Duodenal mucosa (tissue), 2 donors: ENCODE measurements around the gene MLXIP.

ENCODE experiments used
- H3K27ac ChIP-seq: one replicate; pipeline ENCODE4 v1.7.0; 2013; ENCODE audit warnings: low read depth, low read length
- H3K27me3 ChIP-seq, 2 donors: one replicate each; pipeline ENCODE4 v1.7.0; 2013; ENCODE audit warnings: low read length in 2 of 2, control low read depth in 1 of 2; ENCODE audit not compliant: insufficient read depth in 2 of 2, control insufficient read depth in 1 of 2
- H3K36me3 ChIP-seq, 2 donors: one replicate each; pipeline ENCODE4 v1.7.0; 2013; ENCODE audit warnings: low read length in 2 of 2, control low read depth in 1 of 2; ENCODE audit not compliant: insufficient read depth in 2 of 2, control insufficient read depth in 1 of 2
- H3K4me1 ChIP-seq, 2 donors: one replicate each; pipeline ENCODE4 v1.7.0; 2013; ENCODE audit warnings: low read length in 2 of 2, control low read depth in 1 of 2; ENCODE audit not compliant: insufficient read depth in 2 of 2, control insufficient read depth in 1 of 2
- H3K4me3 ChIP-seq, 2 donors: one replicate each; pipeline ENCODE4 v1.7.0; 2013; ENCODE audit warnings: low read length in 2 of 2, low read depth in 1 of 2
- H3K9ac ChIP-seq, 2 donors: one replicate each; pipeline ENCODE4 v1.7.0; 2013; ENCODE audit warnings: low read length in 2 of 2, low read depth in 1 of 2
- H3K9me3 ChIP-seq, 2 donors: one replicate each; pipeline ENCODE4 v1.7.0; 2013; ENCODE audit warnings: low read length in 2 of 2, control low read depth in 1 of 2; ENCODE audit not compliant: control insufficient read depth in 1 of 2

The MLXIP gene

DNA sequence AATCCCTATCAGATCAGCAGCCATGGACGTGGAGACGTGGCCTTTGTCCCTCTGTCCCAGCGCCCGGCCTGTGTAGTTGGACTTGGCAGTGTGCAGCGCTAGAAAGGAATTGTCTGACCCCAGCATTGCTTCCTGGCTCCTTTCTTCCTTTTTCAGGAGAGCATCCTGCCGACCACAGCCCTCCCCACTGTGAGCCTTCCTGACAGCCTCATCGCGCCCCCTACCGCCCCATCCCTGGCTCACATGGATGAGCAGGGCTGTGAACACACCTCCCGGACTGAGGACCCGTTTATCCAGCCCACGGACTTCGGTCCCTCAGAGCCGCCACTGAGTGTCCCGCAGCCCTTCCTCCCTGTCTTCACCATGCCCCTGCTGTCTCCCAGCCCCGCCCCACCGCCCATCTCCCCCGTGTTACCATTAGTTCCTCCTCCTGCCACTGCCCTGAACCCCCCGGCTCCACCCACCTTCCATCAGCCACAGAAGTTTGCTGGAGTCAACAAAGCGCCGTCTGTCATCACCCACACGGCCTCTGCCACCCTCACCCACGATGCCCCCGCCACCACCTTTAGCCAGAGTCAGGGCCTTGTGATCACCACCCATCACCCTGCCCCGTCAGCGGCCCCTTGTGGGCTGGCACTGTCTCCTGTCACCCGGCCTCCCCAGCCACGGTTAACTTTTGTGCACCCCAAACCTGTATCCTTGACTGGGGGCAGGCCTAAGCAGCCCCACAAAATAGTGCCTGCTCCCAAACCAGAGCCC lies 54.8 kb downstream of the MLXIP start:
- Histone ChIP-seq H3K9ac (no peak overlapping the region), H3K36me3 (peaks cover 41 to 81% of the 10 kb centered on the region in 2 donors), H3K4me3 (no peak overlapping the region), H3K27me3 (no peaks in the 10 kb centered on the region), H3K9me3 (no peaks in the 10 kb centered on the region), H3K4me1 (no peaks in the 10 kb centered on the region), H3K27ac (no peak overlapping the region)

DNA sequence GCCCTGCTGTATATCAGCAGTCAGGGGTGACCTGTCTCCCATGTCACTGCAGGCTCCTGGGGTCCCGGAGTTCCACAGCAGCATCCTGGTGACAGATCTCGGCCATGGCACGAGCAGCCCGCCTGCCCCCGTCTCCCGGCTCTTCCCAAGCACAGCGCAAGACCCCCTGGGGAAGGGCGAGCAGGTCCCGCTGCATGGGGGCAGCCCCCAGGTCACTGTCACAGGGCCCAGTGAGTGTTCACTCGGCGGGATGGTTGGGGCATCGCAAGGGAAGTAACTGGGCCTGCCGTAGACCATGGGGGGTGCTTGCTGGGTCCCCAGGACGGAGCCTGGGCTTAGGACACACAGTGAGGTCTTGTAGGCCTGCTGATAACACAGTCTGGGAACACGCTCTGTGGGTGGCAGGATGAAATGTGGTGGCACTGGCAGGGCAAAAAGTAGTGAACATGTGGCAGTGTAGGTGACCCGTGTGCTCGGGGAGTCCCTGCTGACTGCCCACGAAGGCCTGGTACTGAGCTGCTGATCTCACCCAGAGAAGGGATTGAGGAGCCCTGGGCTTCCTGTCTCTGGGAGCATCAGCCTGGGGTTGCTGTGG lies 57.0 kb downstream of the MLXIP start:
- no peak overlapping the region for H3K4me3 ChIP-seq
- no peak overlapping the region for H3K9ac ChIP-seq
- H3K36me3 ChIP-seq: peaks cover 36 to 73% of the 10 kb centered on the region in 2 donors
- H3K27ac ChIP-seq: no peak overlapping the region
- H3K4me1 ChIP-seq: no peaks in the 10 kb centered on the region
- H3K27me3 ChIP-seq: no peaks in the 10 kb centered on the region
- no peaks in the 10 kb centered on the region for H3K9me3 ChIP-seq

- H3K9me3 ChIP-seq: no peaks in the 10 kb centered on the region
- no peaks in the 10 kb centered on the region for H3K27me3 ChIP-seq
- peaks cover 43 to 78% of the 10 kb centered on the region in 2 donors for H3K36me3 ChIP-seq
- no peaks in the 10 kb centered on the region for H3K4me1 ChIP-seq
- no peak overlapping the region for H3K9ac ChIP-seq
- H3K4me3 ChIP-seq: no peak overlapping the region
- H3K27ac ChIP-seq: no peak overlapping the region
These were observed 58.7 kb downstream of the MLXIP start for GRCh38 chr12:122137229-122137628.

DNA sequence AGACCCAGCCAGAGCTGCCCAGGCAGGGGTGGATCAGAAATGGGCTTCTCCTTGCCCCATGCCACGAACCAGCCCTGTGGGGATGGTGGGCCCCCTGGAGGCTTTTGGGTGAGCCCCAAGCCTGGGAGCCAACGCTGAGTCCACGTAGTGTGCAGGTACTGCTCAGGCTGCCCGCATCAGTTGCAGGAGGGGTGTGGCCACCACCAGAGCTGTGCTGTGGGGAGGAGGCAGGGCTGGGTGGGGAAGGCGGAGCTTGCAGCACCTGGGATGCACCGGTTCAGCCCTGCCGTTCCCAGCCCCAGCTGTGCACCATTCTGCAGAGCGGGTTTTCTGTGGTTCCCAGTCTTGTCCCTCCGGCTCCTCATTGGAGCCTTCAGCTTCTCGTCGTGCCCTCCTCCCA lies 59.1 kb downstream of the MLXIP start:
- Histone ChIP-seq H3K27me3 (no peaks in the 10 kb centered on the region), H3K9me3 (no peaks in the 10 kb centered on the region), H3K27ac (no peak overlapping the region), H3K4me1 (no peaks in the 10 kb centered on the region), H3K4me3 (no peak overlapping the region), H3K36me3 (peaks cover 43 to 78% of the 10 kb centered on the region in 2 donors), H3K9ac (no peak overlapping the region)

DNA sequence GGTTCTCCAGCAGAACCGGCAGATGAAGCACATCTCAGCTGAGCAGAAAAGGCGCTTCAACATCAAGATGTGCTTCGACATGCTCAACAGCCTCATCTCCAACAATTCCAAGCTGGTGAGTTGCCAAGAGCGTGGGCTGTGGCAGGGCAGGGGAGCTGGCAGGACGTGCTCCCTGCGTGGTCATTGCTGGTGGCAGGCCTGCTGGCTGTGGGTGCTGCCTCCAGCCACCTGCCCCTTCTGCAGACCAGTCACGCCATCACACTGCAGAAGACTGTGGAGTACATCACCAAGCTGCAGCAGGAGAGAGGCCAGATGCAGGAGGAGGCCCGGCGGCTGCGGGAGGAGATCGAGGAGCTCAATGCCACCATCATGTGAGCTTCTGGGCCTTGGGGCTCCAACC lies 59.6 kb downstream of the MLXIP start:
- Histone ChIP-seq H3K4me3 (no peak overlapping the region), H3K36me3 (peaks cover 42 to 78% of the 10 kb centered on the region in 2 donors), H3K27ac (no peak overlapping the region), H3K9ac (no peak overlapping the region), H3K9me3 (no peaks in the 10 kb centered on the region), H3K27me3 (no peaks in the 10 kb centered on the region), H3K4me1 (no peaks in the 10 kb centered on the region)

- H3K4me1 ChIP-seq: no peaks in the 10 kb centered on the region
- H3K36me3 ChIP-seq: peaks cover 42 to 78% of the 10 kb centered on the region in 2 donors
- H3K27me3 ChIP-seq: no peaks in the 10 kb centered on the region
- no peak overlapping the region for H3K27ac ChIP-seq
- no peak overlapping the region for H3K4me3 ChIP-seq
- no peak overlapping the region for H3K9ac ChIP-seq
- H3K9me3 ChIP-seq: no peaks in the 10 kb centered on the region
These were observed 60.1 kb downstream of the MLXIP start for GRCh38 chr12:122138616-122139015.

DNA sequence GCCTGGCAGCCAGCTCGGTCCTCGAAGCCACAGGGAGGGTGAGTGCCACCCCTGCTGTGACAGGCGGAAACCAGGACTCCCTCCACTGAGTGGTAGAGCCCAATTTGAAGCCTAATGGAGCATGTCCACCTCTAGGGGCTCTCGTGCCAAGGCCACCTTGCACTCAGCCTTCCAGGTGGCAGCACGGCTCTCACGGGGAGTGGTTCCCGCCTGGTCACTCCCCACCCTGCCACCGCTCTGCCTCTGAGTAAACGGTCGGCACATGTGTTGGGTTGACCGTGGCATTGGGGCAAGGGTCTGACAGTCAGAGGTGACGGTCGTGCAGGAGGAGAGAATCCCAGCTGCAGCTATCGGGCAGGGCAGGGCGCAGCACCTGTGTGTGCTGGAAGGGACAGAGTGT lies 60.7 kb downstream of the MLXIP start:
- H3K9ac ChIP-seq: no peak overlapping the region
- H3K4me3 ChIP-seq: no peak overlapping the region
- peaks cover 42 to 78% of the 10 kb centered on the region in 2 donors for H3K36me3 ChIP-seq
- no peaks in the 10 kb centered on the region for H3K27me3 ChIP-seq
- no peak overlapping the region for H3K27ac ChIP-seq
- no peaks in the 10 kb centered on the region for H3K9me3 ChIP-seq
- H3K4me1 ChIP-seq: no peaks in the 10 kb centered on the region

DNA sequence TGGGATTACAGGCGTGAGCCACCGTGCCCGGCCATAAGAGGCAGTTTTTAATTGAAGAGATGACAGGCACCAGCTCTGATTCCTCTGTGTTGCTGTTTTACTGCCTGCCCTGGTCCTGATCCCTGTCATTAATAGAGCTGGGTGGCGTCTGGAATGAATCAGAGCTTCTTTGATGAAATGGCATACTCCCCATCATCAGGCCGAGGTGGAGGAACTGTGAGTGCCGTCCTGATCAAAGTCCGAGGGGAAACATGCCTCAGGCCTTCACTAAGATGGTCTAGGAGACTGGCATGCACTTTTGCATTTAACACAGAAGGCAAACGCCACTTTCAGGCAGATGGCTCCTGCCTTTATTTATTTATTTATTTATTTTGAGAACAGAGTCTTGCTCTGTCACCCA lies 61.4 kb downstream of the MLXIP start:
- Histone ChIP-seq H3K27me3 (no peaks in the 10 kb centered on the region), H3K27ac (no peak overlapping the region), H3K4me1 (no peaks in the 10 kb centered on the region), H3K9ac (no peak overlapping the region), H3K9me3 (no peaks in the 10 kb centered on the region), H3K4me3 (no peak overlapping the region), H3K36me3 (peaks cover 40 to 80% of the 10 kb centered on the region in 2 donors)

- Histone ChIP-seq H3K4me1 (no peaks in the 10 kb centered on the region), H3K9ac (no peak overlapping the region), H3K27ac (no peak overlapping the region), H3K9me3 (no peaks in the 10 kb centered on the region), H3K36me3 (peaks cover 32 to 73% of the 10 kb centered on the region in 2 donors), H3K4me3 (no peak overlapping the region), H3K27me3 (no peaks in the 10 kb centered on the region)
These were observed 62.1 kb downstream of the MLXIP start for GRCh38 chr12:122140467-122141257.
